SK-N-SH treated with all-trans-retinoic acid at 6 μM for 48 hours (cell line): ENCODE data around the gene CHST15.

Experiments
- CREB5 ChIP-seq: fragments of 250-450 bp; sonication (Bioruptor Pico); IDR thresholded peaks from 2 replicates; pipeline ENCODE4 v1.5.1; 2020; ENCODE audit warnings: low read depth, mild to moderate bottlenecking, moderate library complexity
- CSDC2 ChIP-seq: fragments of 250-450 bp; sonication (Bioruptor Pico); IDR thresholded peaks from 2 replicates; pipeline ENCODE4 v1.5.0; 2020; ENCODE audit warnings: mild to moderate bottlenecking, moderate library complexity
- CSRNP3 ChIP-seq: fragments of 250-450 bp; sonication (Bioruptor Pico); IDR thresholded peaks from 2 replicates; pipeline ENCODE4 v1.5.1; 2021; ENCODE audit warnings: mild to moderate bottlenecking, moderate library complexity
- GLIS3 ChIP-seq: fragments of 250-450 bp; sonication (Bioruptor Pico); IDR thresholded peaks from 2 replicates; pipeline ENCODE4 v1.5.0; 2020; ENCODE audit warnings: mild to moderate bottlenecking, moderate library complexity
- ISL1 ChIP-seq: fragments of 250-450 bp; sonication (Bioruptor Pico); IDR thresholded peaks from 2 replicates; pipeline ENCODE4 v2.1.2; 2022; ENCODE audit warnings: mild to moderate bottlenecking, moderate library complexity
- RARB ChIP-seq: fragments of 250-450 bp; sonication (Bioruptor Pico); IDR thresholded peaks from 2 replicates; pipeline ENCODE4 v1.8.0; 2021; ENCODE audit warnings: mild to moderate bottlenecking, moderate library complexity
- TOX ChIP-seq: fragments of 250-450 bp; sonication (Bioruptor Pico); IDR thresholded peaks from 2 replicates; pipeline ENCODE4 v1.8.0; 2021; ENCODE audit warnings: mild to moderate bottlenecking, moderate library complexity, borderline replicate concordance
- TF ChIP-seq, protein P1 (sequence below): fragments of 250-450 bp; sonication (Bioruptor Pico); IDR thresholded peaks from 2 replicates; pipeline ENCODE4 v1.8.0; 2020; ENCODE audit warnings: mild to moderate bottlenecking, moderate library complexity, borderline replicate concordance

- TF ChIP-seq, protein P1, sequence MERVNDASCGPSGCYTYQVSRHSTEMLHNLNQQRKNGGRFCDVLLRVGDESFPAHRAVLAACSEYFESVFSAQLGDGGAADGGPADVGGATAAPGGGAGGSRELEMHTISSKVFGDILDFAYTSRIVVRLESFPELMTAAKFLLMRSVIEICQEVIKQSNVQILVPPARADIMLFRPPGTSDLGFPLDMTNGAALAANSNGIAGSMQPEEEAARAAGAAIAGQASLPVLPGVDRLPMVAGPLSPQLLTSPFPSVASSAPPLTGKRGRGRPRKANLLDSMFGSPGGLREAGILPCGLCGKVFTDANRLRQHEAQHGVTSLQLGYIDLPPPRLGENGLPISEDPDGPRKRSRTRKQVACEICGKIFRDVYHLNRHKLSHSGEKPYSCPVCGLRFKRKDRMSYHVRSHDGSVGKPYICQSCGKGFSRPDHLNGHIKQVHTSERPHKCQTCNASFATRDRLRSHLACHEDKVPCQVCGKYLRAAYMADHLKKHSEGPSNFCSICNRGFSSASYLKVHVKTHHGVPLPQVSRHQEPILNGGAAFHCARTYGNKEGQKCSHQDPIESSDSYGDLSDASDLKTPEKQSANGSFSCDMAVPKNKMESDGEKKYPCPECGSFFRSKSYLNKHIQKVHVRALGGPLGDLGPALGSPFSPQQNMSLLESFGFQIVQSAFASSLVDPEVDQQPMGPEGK (CRISPR knock-in tag) = no peak
- TF ChIP-seq CSDC2 (CRISPR knock-in tag) (no peak), RARB (CRISPR knock-in tag) (no peak), TOX (CRISPR knock-in tag) (no peak), CREB5 (no peak), ISL1 (CRISPR knock-in tag) (no peak), GLIS3 (CRISPR knock-in tag) (no peak), CSRNP3 (no peak)
Measured at GRCh38 chr10:124043310-124044142, 49.9 kb downstream of the CHST15 start.
